LNCaP clone FGC (cell line): ENCODE measurements around the gene PGK1.
"Not testable (repeated sequence)": the region's sequence is repeated elsewhere in the genome, so short reads cannot be mapped to it uniquely, and the experiment has no call there.

ENCODE experiments used
- DNase-seq: peaks from one replicate; pipeline ENCODE4 v3.0.0-alpha.2; 2011; ENCODE audit warnings: low read depth
- H3K4me3 ChIP-seq: 2 replicates; pipeline ENCODE4 v1.5.1; 2011; ENCODE audit warnings: mild to moderate bottlenecking, low read depth, low read length, control low read depth
- CTCF ChIP-seq: IDR thresholded peaks from 2 replicates; pipeline ENCODE4 v1.5.1; 2012; ENCODE audit warnings: mild to moderate bottlenecking; ENCODE audit not compliant: control insufficient read depth, insufficient read depth; ENCODE audit errors: extremely low read depth

Gene PGK1

GRCh38 chrX:78103623-78104446 is at the start of gene PGK1:
TSS of gene PGK1 (plus strand) at chrX:78104248. CDS start at chrX:78104341, 93 bp downstream.
- peak within 1 kb of the TSS; percentile 97 for H3K4me3 ChIP-seq

GRCh38 chrX:78063687-78064086 is 40.4 kb upstream of the PGK1 start:
- no peak for TF ChIP-seq CTCF
- H3K4me3 ChIP-seq = no peak overlapping the region
- no peak for DNase-seq

More at GRCh38 chrX:78103623-78104446, at the start of gene PGK1:
- peak; percentile 86 for DNase-seq
- TF ChIP-seq CTCF = no peak

- H3K4me3 ChIP-seq = no peak overlapping the region
- no peak for TF ChIP-seq CTCF
- DNase-seq = no peak
Measured at GRCh38 chrX:78064152-78064551, 39.9 kb upstream of the PGK1 start.

GRCh38 chrX:78064698-78065601 is 39.1 kb upstream of the PGK1 start:
- not testable (repeated sequence) for DNase-seq, H3K4me3 ChIP-seq

- no peak for DNase-seq
- H3K4me3 ChIP-seq = no peak overlapping the region
- TF ChIP-seq CTCF = no peak
Measured at GRCh38 chrX:78066110-78066509, 37.9 kb upstream of the PGK1 start.

- H3K4me3 ChIP-seq = no peak overlapping the region
- no peak for DNase-seq
- no peak for TF ChIP-seq CTCF
Measured at GRCh38 chrX:78071331-78071730, 32.7 kb upstream of the PGK1 start.

GRCh38 chrX:78073147-78074077 is 30.6 kb upstream of the PGK1 start:
- not testable (repeated sequence) for DNase-seq, H3K4me3 ChIP-seq
